GM19397 (cell line): ENCODE measurements around the gene HPF1.
"Not testable (repeated sequence)": the region's sequence is repeated elsewhere in the genome, so short reads cannot be mapped to it uniquely, and the experiment has no call there.

Source experiments
- ATAC-seq: cut with Tn5 transposase; IDR thresholded peaks from one replicate; pipeline ENCODE4 v1.9.1; 2021; ENCODE audit warnings: mild to moderate bottlenecking, moderate library complexity; ENCODE audit not compliant: unreplicated experiment

HPF1 gene

DNA sequence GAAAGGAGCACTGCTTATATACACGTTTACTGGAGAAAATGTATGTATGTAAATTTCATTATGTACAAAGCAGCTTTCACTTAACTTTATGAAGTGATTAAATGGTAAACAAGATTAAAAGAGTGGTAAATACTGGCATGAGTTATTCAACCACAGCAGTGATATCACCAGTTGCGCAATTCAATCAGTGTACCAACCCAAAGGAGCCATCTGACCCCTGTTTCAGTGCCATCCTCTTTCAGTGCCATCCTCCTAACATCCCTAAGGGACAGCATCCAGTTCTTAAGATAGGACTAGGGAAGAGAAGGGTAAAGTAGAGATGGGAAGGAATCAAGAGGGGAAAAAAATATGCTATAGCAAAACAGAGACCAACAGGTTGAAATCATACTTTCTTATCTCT is 16.2 kb downstream of the HPF1 start:
- ATAC-seq, result no peak

DNA sequence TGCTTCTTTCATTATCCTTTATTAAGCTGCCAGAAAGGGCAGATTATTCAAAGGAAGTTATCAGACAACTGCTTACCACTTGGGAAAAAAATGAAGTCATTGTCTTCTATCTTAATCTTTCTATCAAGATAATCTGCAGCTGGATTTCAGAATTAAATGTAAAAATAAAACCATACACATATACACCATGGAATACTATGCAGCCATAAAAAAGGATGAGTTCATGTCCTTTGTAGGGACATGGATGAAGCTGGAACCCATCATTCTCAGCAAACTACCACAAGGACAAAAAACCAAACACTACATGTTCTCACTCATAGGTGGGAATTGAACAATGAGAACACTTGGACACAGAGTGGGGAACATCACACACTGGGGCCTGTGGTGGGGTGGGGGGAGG is 19.1 kb downstream of the HPF1 start:
- not testable (repeated sequence) for ATAC-seq

DNA sequence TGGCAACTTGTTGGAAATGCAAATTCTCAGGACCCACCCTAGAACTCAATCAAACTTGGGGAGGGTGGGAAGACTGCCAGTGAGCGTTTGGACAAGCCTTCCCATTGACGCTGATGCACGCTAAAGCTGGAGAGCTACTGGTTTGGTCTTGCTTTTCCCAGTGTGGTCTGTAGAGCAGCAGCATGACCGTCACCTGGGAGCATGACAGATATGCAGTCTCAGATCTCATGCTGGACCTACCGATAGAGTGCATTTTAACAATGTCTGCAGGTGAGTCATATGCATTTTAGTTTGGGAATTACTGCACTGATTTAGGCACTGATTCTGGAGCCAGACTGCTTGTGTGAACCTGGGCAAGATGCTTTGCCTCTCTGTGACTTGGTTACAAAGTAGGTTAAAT is 27.2 kb downstream of the HPF1 start:
- no peak for ATAC-seq

DNA sequence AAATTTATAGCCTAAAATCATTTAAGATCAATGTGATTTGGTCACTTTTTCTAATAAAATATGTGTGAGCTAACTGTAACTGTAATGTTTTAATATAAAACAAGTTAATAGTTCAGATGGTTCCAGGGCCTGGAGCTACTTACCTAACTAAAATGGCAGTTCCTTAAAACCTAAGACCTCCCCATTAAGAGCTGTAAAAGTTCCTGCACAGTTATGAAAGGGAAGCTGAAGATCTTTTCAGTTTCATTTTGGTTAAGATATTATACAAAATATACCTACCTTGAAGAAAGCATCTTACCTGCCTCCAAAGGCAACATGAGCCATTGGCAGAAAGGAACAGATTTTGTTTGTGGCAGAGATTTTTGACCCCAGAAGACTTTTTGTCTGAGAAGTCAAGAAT is 30.1 kb downstream of the HPF1 start:
- ATAC-seq, result no peak

DNA sequence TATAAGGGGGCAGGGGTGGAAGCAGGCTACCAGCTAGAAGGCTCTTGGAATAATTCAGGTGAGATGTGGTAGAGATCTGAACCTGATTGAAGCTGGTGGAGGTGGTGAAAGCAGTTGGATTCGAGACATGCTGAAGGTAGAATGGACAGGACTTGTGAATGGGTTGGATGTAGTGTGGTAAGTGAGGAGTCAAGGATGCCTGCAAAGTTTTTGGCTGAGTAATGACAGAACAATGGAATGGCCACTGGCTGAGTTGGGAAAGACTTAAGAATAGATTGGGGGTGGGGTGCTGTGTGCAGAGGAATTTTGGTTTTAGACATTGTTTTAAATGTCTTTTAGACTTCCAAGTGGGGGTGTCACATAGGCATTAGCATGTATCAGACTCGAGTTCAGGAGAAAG is 33.5 kb downstream of the HPF1 start:
- ATAC-seq, result no peak

- ATAC-seq, result no peak
Measured at GRCh38 chr4:169723207-169723965, 34.4 kb downstream of the HPF1 start.

- no peak for ATAC-seq
Measured at GRCh38 chr4:169720529-169720928, 37.2 kb downstream of the HPF1 start.

- no peak for ATAC-seq
Measured at GRCh38 chr4:169716677-169717076, 41.1 kb downstream of the HPF1 start.

GRCh38 chr4:169715826-169716225 is 41.9 kb downstream of the HPF1 start:
- no peak for ATAC-seq

- no peak for ATAC-seq
Measured at GRCh38 chr4:169707958-169708643, 49.6 kb downstream of the HPF1 start.

DNA sequence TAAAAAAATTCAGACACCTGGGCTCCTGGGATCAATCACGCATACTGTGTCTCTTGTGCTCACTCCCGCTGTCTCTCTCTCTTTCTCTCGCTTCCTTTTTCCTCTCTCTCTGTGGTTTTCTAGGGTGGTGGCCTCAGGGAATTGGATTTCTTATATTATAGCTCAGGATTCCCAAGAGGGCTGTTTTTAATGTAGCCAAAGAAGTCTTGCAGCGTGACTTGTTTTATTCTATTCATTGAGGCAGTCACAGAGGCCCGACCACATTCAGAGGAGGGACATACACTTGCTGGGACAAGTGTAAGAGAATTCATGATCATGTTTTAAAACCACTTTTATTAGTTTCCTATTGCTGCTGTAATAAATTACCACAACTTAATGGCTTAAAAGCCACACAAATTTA is 59.4 kb downstream of the HPF1 start:
- ATAC-seq, result no peak

DNA sequence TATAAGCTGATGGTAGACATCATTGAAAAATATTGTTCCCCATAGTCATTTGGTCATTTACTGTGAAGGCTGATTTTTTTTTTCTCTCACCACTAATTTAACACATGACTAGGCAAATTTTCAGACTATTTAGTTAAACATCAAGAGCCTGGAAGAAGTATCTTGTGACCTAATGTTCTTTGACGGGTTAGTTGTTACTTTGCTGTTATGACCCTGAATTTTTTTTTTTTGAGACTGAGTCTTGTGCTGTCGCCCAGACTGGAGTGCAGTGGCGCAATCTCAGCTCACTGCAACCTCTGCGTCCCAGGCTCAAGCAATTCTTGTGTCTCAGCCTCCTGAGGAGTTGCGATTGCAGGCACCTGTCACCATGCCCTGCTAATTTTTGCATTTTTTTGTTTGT is 67.0 kb downstream of the HPF1 start:
- ATAC-seq, result no peak

- ATAC-seq, result no peak
Measured at GRCh38 chr4:169689681-169690080, 68.1 kb downstream of the HPF1 start.

DNA sequence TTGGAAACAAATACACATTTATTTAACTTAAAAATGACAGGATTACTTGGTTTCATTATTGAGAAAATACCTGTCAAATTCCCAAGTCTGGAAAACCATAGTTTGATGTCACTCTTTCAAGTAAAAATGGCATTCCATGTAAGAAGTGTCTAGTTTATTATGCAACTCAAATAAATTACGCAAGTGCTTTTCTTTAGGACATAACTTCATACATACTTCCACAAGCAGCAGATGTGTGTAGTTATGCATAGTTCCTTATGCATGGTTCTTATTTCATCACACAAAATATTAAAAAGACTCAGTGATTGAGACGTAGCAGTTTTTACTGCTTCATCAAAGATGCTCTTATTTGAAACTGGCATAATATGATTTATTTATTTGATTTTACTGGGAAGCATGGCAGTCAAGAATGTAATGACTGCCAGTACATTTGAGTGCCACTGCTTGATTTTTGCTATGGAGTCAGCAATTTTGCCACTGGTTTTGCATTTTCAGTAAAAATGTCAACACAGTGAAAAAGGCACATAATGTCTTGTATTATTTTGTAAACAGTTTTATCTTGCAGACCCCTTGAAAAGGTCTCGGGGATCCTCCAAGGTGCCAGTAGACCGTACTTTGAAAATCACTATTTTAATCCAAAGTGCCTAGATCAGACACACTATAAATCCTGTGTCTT is 75.2 kb downstream of the HPF1 start:
- no peak for ATAC-seq
